SKM-1 (cell line): ENCODE data around the gene TOR1B.
A peak's percentile ranks its signal among the peaks of the same experiment; 100 is the strongest.
"Not testable (repeated sequence)": the region's sequence is repeated elsewhere in the genome, so short reads cannot be mapped to it uniquely, and the experiment has no call there.

Experiments
- DNase-seq: peaks from one replicate; lab custom pipeline; 2025; ENCODE audit not compliant: unreplicated experiment; lab: John Stamatoyannopoulos, UW

The TOR1B gene

GRCh38 chr9:129802833-129803675 is at the start of gene TOR1B:
Gene TOR1B, plus strand, starts transcription at chr9:129803184. Its CDS starts 29 bp downstream, at chr9:129803213.
- DNase-seq: peak; percentile 71

- DNase-seq: no peak
These were observed 47.8 kb upstream of the TOR1B start for GRCh38 chr9:129755151-129755550.

GRCh38 chr9:129756191-129756590 is 46.8 kb upstream of the TOR1B start:
- DNase-seq: no peak

- DNase-seq: no peak
These were observed 45.9 kb upstream of the TOR1B start for GRCh38 chr9:129757045-129757444.

GRCh38 chr9:129759319-129759718 is 43.7 kb upstream of the TOR1B start:
- no peak for DNase-seq

- DNase-seq: no peak
These were observed 43.0 kb upstream of the TOR1B start for GRCh38 chr9:129759804-129760502.

- not testable (repeated sequence) for DNase-seq
These were observed 42.2 kb upstream of the TOR1B start for GRCh38 chr9:129760784-129761183.

- no peak for DNase-seq
These were observed 41.6 kb upstream of the TOR1B start for GRCh38 chr9:129761293-129761900.

GRCh38 chr9:129761901-129762369 is 41.0 kb upstream of the TOR1B start:
- DNase-seq: no peak

- peak; percentile 44 for DNase-seq
These were observed 40.5 kb upstream of the TOR1B start for GRCh38 chr9:129762370-129762984.

- no peak for DNase-seq
These were observed 39.7 kb upstream of the TOR1B start for GRCh38 chr9:129762985-129763926.

GRCh38 chr9:129765764-129766317 is 37.1 kb upstream of the TOR1B start:
- DNase-seq: no peak

GRCh38 chr9:129768486-129768885 is 34.5 kb upstream of the TOR1B start:
- no peak for DNase-seq

- DNase-seq: no peak
These were observed 33.3 kb upstream of the TOR1B start for GRCh38 chr9:129769669-129770068.

- no peak for DNase-seq
These were observed 32.2 kb upstream of the TOR1B start for GRCh38 chr9:129770741-129771140.

- DNase-seq: peak; percentile 92
These were observed 29.5 kb upstream of the TOR1B start for GRCh38 chr9:129773262-129774048.

GRCh38 chr9:129774791-129775447 is 28.1 kb upstream of the TOR1B start:
- DNase-seq: no peak

- no peak for DNase-seq
These were observed 27.6 kb upstream of the TOR1B start for GRCh38 chr9:129775448-129775798.

- not testable (repeated sequence) for DNase-seq
These were observed 26.9 kb upstream of the TOR1B start for GRCh38 chr9:129776096-129776495.
